ENCODE results near the gene DCST1.

GRCh38 chr1:155017041-155017945, 16.3 kb upstream of the DCST1 start:
- TF ChIP-seq CTCF (IDR thresholded peaks at IDR 0.05), result peak; percentile 99
- no peak for TF ChIP-seq EZH2 (IDR thresholded peaks at IDR 0.05; ENCODE audit: borderline replicate concordance, insufficient read depth, low read depth, low read length, poor library complexity, severe bottlenecking)

All from B cell (primary cell).